ENCODE data around the gene SPG21.
"Not testable (repeated sequence)": the region's sequence is repeated elsewhere in the genome, so short reads cannot be mapped to it uniquely, and the experiment has no call there.

Gene SPG21, protein sequence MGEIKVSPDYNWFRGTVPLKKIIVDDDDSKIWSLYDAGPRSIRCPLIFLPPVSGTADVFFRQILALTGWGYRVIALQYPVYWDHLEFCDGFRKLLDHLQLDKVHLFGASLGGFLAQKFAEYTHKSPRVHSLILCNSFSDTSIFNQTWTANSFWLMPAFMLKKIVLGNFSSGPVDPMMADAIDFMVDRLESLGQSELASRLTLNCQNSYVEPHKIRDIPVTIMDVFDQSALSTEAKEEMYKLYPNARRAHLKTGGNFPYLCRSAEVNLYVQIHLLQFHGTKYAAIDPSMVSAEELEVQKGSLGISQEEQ

DNA sequence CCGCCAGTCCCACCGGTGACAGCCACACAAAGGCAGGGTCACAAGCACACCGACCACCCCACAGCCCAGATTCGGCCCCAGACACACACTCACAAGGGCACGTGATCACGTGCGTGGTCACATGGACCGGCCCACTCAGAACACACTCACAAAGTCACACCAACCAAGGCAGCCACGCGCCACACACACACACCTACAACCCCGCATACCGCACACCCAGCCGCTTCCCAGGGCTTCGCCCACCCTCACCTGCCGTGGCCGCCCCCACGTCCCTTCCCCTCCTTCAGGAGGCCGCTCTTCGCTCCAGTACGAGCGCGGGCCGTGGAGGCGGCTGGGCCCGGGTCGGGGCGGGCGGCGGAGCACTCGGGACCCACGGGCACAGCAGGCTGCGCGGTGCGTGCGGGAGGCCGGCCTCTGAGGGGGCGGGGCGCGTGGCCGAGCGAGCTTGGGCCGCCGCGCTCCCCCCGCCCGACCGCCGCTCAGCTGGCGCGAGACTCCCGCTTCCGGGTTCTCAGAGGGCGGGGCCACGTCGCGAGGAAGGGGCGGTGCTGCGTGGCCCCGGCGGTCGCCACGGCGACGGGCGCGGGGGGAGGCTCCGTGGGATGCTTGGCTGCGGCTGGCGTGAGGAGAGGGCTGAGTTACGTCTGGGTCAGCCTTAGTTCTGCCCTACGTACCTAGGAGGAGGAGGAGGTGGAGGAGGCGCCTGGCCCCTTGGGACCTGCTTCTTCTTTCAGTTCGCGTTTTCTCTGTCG is at the start of gene SPG21:
TSS of gene SPG21 (minus strand) at position 499 of the 752 bp plus-strand sequence. CDS start 6,345 bp downstream, outside the sequence.
- DNase-seq: peak; percentile 14

DNA sequence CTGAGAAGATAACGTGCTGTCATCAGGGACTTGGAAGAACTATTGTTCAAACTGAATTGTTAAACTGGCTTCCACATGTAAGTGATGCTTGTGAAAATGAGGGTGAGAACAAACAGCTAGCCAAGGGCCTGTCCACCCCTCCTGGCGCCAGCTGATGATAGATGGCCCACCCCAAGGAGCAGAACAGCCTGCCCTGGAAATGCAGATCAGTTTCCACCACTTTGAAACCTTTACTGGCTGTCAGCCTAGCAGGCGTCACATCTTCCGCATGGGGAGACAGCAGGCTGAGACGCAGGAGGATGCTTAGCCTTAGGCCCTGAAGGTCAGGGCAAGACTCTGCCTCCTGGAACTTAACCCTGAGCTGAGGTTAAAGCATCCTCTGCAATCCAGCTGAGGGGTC is 49.1 kb upstream of the SPG21 start:
- DNase-seq: no peak

DNA sequence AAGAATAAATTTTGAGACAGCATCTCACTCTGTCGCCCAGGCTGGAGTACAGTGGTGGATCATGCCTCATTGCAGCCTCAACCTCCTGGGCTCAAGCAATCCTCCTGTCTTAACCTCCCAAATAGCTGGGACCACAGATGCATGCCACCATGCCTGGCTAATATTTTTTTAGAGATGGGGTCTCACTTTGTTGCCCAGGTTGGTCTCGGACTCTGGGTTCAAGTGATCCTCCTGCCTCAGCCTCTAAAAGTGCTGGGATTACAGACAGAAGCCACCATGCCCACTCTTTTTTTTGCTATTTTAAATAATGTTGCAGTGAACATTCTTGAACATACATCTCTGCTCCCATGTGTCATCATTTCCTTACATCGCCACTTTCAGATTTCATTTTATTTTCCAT is 48.7 kb upstream of the SPG21 start:
- no peak for DNase-seq

DNA sequence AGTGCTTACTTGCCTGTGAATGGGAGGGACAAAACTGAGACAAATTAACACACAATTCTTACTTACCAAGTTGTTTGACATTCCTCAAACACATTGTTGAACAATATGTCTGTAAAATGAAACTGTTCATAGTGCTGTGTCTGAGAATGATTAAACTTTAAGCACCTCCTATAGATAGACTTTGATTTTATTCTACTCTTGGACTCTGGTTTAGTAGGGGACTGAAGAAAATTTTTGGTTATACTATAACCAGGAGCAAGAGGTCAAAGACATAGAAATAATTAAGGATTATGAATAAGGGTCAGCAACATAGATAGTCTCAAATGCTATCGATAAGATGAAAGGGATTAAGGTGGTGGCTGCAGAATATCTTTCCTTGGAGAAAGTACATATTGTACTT is 47.6 kb upstream of the SPG21 start:
- no peak for DNase-seq

DNA sequence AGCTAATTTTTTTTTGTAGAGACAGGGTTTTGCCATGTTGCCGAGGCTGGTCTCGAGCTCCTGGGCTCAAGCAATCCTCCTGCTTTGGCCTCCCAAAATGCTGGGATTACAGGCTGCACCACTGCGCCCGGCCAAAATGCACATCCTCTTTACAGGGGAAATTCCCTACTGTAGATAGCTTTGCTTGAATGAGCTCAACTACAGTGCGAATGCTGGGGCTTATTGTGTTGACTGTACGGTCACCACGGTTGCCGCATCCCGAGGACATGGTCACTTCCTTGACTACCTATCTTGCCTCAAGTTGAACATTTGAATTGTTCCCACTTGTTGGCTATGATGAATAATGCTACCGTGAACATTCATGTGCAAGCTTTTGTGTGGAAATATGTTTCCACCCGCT is 45.0 kb upstream of the SPG21 start:
- DNase-seq: no peak

DNA sequence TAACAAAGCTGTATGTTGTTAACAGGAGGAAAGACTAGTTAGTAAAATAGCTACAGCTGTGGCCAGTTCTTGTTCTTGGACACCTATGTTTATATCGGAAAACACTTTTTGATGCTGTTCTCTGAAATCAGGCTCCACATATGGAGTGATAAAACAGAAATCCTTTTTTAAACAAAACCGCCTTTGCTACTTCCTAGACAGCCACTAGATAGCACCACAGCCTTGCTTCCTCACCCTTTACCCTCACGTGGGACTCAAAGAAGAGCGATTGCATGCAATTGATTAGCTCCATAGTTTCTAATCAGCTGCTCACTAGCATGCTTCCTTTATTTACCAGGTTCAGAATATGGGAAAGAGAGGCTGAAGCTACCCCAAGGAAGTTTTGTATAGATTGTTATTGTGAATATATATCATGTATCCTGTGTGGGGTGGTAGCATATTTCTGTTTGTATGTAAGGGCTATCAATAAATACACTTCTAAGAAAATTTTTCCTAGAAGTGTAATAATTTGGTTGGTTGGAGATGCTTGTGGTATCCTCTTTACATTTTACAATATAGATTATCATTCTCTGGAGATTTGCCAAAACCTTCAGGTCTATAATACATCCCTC is 44.0 kb upstream of the SPG21 start:
- DNase-seq: peak; percentile 39

DNA sequence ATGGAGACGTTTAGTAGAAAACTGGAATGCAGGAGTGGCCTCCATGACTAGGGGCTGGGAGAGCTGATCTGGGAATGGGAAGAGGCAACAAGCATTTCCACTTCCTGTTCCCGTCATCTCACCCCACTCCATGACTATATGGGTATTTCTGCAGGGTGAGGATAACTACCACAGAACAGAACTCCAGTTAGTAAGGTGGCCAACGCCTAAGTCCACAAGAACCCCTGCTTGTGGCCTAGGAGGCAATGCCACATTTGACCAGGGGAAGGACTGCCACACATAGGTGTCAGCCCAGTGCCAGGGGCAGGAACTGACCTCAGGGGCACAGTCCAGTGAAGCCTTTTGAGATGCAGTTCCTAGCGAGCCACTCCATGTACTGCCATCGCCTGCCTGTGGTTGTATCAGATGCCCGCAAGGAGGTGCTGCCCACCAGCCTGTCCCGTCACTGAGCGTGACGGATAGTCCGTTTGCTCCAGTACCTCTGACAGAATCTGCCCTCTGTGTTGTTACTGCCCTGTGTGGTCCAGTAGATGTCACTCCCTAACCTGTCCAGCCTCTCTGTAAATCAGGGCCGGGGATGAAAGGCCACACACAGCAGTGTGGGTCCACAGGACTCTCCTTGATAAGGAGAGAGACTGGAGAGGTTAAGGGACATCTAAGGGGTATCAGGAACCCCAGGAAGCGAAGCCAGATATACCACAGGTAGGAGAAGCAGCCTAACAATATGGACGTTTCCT is 43.3 kb upstream of the SPG21 start:
- peak; percentile 50 for DNase-seq

DNA sequence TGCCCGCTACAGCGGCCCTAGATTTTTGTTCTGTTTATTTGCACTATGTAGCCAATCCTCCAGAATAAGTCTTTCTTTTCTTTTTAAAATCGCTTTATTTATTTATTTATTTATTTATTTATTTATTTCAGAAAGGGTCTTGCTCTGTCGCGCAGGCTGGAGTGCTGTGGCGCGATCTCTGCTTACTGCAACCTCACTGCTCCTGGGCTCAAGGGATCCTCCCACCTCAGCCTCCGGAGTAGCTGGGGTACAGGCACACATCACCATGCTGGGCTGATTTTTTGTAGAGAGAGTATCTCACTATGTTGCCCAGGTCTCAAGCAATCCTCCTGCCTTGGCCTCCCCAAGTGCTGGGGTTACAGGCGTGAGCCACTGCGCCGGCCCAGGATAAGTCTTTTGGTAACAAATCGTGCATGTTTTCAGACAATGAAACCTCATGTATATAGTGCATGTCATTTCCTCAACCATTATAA is 40.1 kb upstream of the SPG21 start:
- DNase-seq: no peak

DNA sequence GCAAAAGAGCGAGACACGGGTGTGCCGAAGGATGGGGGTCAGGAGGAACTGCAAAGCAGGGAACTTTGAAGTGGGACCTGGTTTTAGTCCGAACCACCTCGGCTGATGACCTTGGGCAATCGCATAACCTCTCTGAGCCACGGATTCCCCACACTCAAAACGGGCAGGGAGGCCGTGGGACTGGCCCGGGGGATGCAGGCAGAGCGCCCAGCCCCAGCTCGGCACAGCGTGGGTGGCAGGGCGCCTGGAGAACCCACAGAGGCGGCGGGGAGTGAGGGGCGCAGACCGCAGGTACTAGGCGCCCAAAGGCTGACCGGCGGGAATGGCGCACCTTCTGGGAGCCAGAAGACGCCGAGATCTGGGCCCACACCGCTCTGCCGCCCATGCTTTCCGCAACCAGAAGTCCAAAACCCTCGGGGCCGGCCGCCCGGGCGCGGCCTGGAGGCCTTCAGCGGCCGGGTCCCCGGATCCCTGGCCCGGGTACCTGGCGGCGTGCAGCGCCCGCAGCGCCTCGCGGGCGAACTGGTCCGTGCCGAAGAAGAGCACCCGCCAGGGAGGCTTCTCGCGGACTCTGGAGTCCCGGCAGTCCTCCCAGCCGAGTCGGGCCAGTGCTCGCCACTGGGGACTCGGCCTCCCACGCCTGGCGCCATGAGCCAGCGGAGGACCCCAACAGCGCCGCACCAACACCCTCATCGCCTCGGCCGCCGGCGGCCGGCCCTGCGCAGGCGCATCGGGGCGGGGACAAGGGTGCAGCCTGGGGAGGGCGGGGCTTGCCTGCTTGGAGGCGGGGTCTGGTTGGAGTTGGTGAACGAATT is 39.4 kb upstream of the SPG21 start, which contains the start of gene MTFMT:
TSS of gene MTFMT (minus strand) at position 719 of the 815 bp plus-strand sequence. CDS start at position 693, 26 bp downstream.
- DNase-seq: peak; percentile 52

DNA sequence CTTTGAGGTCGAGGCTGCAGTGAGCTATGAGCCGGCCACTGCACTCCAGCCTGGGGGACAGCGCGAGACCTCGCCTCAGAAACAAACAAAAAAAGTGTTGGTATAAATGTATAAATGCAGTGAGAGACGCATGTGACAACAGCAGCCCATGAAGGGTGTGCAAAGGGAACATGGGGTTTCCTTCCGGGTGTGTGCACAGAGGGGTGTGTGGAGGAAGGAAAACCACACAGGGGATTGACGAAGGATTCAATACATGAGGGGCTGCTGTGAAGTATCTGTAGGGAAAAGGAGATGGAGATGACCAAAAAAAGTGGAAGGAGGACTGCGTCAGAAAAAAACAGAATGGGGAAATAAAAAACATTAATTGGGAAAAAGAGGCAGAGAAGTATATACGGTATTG is 38.6 kb upstream of the SPG21 start:
- no peak for DNase-seq

DNA sequence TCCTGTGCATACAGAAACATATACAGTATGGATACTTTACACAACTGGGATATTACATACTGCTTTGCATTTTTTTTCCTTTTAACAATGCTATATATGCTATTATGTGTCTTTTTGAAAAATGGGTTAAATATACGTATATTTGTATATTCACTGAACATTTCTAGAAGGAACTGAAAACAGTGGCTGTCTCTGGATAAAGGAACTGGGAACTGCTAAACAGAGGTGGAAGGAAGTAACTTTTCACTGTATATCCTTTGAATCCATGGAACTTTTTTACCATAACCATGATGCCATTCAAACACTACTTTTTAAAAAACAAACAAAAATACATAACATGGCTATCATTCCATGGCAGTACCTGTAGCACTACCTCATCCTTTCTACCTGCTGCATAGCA is 37.9 kb upstream of the SPG21 start:
- DNase-seq: no peak

DNA sequence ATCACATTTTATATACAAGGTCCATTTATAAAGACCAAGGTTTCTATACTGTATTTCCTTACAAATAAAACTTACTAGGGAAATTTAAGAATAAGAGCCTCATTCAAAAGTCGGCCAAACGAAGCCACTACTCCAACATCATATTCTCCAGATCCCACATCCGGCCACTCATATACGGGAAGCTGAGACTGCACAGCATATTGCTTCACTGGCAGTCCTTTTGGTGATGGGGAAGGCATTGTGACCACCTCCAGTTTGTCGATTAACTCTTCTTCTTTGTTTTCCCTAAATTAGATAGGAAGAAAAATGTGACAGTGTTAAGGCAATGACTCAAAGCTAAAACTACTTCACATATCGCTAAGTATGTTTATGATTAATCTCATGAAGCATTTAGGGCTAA is 37.0 kb upstream of the SPG21 start:
- no peak for DNase-seq

DNA sequence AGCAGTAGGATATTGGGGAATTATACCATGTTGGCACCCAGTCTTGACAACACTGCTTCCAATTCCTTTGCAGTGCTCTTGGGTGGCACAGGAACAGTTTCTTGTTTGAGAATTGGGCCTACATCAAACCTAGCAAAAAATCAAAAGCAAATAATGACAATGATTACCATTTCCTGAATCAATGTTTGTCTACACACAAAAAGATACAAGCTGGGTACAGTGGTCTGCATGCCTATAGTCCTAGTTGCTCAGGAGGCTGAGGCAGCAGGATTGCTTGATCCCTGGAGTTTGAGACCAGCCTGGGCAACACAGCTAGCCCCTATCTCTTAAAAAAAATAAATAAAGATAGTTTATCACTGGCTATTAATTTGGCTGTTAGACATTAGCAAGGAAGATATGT is 31.8 kb upstream of the SPG21 start:
- no peak for DNase-seq

DNA sequence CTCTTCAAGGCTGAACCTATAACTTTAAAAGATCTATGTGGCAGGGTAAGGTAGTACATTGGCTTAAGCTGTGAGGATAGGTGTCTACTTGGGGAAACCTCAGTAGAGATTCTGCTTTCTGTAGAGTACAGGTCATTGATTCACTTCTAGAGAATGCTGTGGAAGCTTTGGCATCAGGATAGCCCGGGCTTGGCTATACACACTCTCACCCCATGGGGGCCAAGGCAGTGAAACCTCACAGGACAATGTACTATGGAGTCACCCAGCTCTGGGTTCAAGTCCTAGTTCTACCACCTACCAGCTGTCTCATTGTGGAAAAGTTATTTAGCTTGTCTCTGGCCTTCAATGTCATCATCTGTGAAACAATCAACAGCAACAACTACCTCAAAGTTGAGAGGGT is 30.7 kb upstream of the SPG21 start:
- no peak for DNase-seq

DNA sequence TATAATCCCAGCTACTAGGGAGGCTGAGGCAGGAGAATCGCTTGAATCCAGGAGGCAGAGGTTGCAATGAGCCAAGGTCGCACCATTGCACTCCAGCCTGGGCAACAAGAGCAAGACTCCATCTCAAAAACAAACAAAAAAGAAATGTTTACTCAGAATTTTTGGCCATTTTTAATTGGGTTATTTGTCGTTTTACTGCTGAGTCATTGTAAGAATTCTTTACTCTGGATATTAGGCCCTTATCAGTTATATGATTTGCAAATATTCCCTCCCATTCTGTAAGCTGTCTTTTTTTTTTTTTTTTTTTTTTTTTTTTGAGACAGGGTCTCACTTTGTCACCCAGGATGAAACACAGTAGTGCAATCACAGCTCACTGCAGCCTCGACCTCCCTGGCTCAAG is 21.5 kb upstream of the SPG21 start:
- not testable (repeated sequence) for DNase-seq

DNA sequence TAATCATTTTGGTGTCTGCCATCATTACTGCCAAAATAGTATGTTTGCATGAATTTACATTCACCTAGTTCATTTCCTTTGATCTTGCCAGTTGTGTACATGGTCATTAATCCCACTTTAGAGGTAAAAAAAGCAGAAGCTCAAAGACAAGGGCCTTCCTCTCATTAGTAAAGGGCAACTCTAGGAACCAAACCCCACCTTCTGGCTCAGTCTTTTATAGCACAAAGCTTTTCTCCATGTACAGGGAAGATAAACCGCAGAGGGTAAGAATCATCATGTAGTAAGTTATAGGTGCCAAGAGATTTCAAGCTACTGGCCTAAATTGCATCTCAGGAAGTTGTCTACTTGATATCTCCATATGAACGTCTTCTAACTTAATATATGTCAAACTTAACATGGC is 19.3 kb upstream of the SPG21 start:
- no peak for DNase-seq

DNA sequence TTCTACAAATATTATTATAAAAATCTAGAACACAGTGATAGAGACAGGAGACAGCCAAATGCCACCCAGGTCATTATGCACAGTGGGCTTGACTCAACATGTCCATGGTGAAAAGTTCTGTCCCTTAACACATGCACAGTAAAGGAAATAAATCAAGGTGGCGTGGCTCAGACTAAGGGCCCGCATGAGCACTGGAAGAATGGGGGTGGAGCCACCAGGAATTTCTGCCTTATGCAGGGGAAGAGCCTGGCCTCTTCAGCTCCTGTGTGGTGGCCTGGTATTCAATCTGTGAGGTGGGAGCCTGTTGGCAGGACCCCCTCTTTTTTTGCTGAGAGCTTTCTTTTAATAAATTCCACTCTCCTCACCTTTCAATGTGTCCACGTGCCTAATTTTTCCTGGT is 17.2 kb upstream of the SPG21 start:
- no peak for DNase-seq

DNA sequence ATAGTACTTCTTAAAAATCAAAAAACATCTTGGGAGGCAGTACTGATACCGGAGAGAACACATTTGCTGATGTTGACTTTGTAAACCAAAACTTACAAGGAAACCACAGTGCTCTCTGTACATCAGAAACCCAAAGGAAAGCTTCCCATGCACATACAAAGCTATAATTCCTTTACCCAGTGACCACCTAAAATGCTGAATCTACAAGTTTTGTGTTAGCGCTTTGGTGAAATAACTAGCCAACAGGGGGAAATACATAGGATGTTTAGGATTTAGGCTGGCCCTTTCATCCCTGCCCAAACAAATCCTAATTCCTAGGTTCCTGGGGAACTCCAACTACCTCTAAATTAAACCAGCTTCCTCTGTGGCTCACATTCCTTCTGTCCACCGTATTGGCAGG is 15.3 kb upstream of the SPG21 start:
- no peak for DNase-seq

DNA sequence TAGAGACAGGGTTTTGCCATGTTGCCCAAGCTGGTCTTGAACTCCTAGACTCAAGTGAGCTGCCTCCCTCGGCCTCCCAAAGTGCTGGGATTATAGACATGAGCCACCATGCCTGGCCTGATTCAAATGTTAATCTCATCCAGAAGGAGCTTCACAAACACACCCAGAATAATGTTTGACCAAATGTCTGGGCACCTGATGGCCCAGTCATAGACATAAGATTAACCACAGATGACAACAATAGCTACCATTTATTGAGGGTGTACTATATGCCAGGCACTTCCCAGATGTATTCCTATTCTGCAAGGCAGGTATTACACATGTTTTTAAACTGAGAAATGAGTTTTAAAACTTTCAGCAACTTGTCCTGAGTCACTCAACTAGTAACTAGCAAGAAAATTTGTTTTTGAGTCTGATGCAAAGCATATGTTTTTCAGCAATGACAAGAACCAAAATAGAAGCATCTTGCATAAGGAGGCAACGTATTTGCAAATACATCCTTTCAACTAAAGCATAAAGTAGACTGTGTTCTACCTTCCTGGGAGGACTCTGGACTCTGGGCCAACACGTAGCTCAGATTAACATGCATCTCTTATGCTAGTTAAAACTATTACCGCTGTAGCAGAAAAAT is 8.1 kb upstream of the SPG21 start:
- DNase-seq: no peak

DNA sequence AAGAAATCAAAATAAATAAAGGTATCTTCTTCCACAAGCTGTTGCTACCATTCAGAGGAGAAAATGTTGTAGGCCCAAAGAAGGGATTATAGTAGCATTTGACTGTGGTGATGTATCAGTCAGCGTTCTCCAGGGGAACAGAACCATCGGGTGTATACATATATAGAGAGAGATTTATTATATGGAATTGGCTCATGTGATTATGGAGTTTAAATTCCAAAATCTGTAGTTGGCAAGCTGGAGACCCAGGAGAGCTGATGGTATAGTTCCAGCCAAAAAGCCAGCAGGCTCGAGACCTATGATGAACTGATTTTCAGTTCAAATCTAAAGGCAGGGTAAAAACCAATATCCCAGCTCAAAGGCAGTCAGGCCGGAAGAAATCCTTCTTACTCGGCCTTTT is 7.4 kb upstream of the SPG21 start:
- no peak for DNase-seq

DNA sequence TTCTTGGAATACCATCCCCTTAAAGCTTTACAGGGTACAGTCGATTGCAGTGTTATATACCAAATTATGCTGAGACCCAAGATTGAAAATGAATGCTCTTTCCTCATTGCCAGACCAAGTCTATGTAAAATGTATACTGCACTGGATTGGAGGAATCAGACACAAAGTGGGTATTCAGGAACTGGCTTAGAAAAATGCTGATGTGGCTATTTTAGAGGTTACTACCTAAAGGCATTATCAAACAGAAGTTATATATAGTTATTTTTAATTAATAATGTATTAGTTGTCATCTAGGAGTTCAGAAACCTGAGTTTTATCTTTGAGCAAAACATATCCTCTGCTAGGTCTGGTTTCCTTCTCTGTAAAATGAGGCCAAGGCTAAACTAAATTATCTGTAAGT is 3.6 kb upstream of the SPG21 start:
- DNase-seq: no peak
